Measurements from ENCODE around the gene TNPO2.

DNA sequence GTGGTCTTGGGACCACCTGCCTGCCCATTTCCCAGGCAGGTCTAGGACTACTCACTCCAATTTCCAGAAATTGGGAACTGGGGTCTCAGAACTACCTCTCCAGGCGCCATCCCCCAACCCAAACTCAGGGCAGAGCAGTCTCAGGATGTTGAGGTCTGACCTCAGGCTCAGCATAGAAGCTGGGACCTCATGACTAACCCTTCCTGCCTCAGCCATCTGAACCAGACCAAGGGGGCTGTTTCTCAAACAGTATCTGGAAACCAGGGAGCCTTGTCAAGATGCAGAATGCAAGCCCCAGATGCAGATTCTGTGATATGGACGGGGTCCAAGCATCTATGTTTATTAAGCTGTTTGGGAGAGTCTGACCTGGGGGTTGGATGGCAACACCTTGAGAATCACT lies 28.6 kb downstream of the TNPO2 start:
- no peak for TF ChIP-seq CTCF (IDR thresholded peaks at IDR 0.05)
- TF ChIP-seq ZFX (IDR thresholded peaks at IDR 0.05; ENCODE audit: borderline replicate concordance) = no peak

Measured in 22Rv1 (cell line).